ENCODE measurements around the gene COPB2.

DNA sequence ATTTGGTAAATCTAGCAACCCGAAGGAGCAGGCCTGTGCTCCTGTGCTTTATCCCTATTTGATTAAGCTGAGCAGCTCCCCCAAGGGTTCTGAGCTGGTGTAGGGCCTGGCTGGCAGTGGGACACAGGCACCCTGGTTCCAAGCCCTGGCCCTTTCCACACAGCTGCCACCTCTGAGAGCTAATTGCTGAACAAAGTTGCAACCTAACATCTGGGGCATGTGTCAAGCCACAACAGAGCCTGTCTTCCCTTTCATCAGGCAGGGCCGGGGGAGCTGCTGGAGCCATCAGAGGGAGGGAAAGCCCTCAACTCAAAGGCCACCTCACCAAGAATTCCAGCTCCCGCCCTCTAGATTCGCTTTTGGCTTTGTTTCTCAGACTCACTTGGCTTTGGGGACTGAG lies 62.7 kb downstream of the COPB2 start:
- TF ChIP-seq ISL1 (CRISPR knock-in tag; IDR thresholded peaks at IDR 0.05) = no peak
- TF ChIP-seq ZNF565 (CRISPR knock-in tag; conservative IDR thresholded peaks at IDR 0.05; ENCODE audit: low read depth) = no peak
- TF ChIP-seq ZFP30 (CRISPR knock-in tag; IDR thresholded peaks at IDR 0.05) = no peak
- TF ChIP-seq RARB (CRISPR knock-in tag; IDR thresholded peaks at IDR 0.05) = no peak
